HFFc6 (cell line): ENCODE measurements around the gene CRISPLD2. TPM values are rescaled to one million over a fixed set of nuclear protein-coding genes. Genes with fewer than 3 reads are reported as not detected.

Source experiments
- DNase-seq: peaks from one replicate; pipeline ENCODE4 v3.0.0-alpha.2; 2018
- H3K27ac Mint-ChIP-seq: 2 replicates; pipeline ENCODE4 v1.8.0; 2020; ENCODE audit warnings: mild to moderate bottlenecking, mixed read lengths
- H3K27me3 Mint-ChIP-seq: 2 replicates; pipeline ENCODE4 v1.8.0; 2021; ENCODE audit warnings: mild to moderate bottlenecking, moderate library complexity, mixed read lengths; ENCODE audit not compliant: insufficient read depth
- H3K36me3 Mint-ChIP-seq: 2 replicates; pipeline ENCODE4 v1.8.0; 2021; ENCODE audit warnings: low read depth, mixed read lengths
- H3K4me1 Mint-ChIP-seq: 2 replicates; pipeline ENCODE4 v1.8.0; 2020; ENCODE audit warnings: low read depth, mixed read lengths
- H3K4me3 Mint-ChIP-seq: 2 replicates; pipeline ENCODE4 v1.8.0; 2020; ENCODE audit warnings: mild to moderate bottlenecking, moderate library complexity, mixed read lengths
- H3K9me3 Mint-ChIP-seq: 2 replicates; pipeline ENCODE4 v1.8.0; 2020; ENCODE audit warnings: mild to moderate bottlenecking, mixed read lengths
- CTCF ChIP-seq: fragments of 200-600 bp; sonication (generic); IDR thresholded peaks from 2 replicates; pipeline ENCODE4 v1.5.0; 2021; ENCODE audit warnings: antibody characterized with exemption, mild to moderate bottlenecking
- total RNA-seq, 6 experiments: library from RNA; stranded (reverse); fragmentation: NEBNext Ultra II Directional; extraction: Animal tissue kit (Norgen Biotek cat#: 25700); gene quantifications; 2 replicates in 1 of 6; 3 replicates in 5 of 6; pipeline ENCODE4 v1.2.3, GENCODE V29; 2021

The CRISPLD2 gene
- total RNA-seq, 6 experiments from 2014 or later, result 12.2 to 15.5 (median 13.6) TPM

- no peak overlapping the region for H3K27ac Mint-ChIP-seq
- no peak overlapping the region for H3K4me3 Mint-ChIP-seq
- DNase-seq, result no peak
- H3K27me3 Mint-ChIP-seq, result peaks cover 26% of the 10 kb centered on the region
- H3K9me3 Mint-ChIP-seq, result no peaks in the 10 kb centered on the region
- no peak for TF ChIP-seq CTCF
- H3K4me1 Mint-ChIP-seq, result peaks cover 8% of the 10 kb centered on the region; the same call in 1 of the 2 replicates
- no peaks in the 10 kb centered on the region for H3K36me3 Mint-ChIP-seq
Measured at GRCh38 chr16:84918006-84918909, 98.5 kb downstream of the CRISPLD2 start.

GRCh38 chr16:84919269-84919668 lies 99.5 kb downstream of the CRISPLD2 start:
- Mint-ChIP-seq H3K9me3 (no peaks in the 10 kb centered on the region), H3K27me3 (peaks cover 24% of the 10 kb centered on the region), H3K36me3 (no peaks in the 10 kb centered on the region), H3K4me3 (no peak overlapping the region), H3K27ac (no peak overlapping the region), H3K4me1 (peaks cover 8% of the 10 kb centered on the region; the same call in 1 of the 2 replicates)
- DNase-seq, result no peak
- no peak for TF ChIP-seq CTCF

- no peak for TF ChIP-seq CTCF
- peaks cover 22% of the 10 kb centered on the region for H3K27me3 Mint-ChIP-seq
- H3K27ac Mint-ChIP-seq, result no peak overlapping the region
Measured at GRCh38 chr16:84919708-84920107, 99.9 kb downstream of the CRISPLD2 start.

GRCh38 chr16:84920333-84920732 lies 100.5 kb downstream of the CRISPLD2 start:
- Mint-ChIP-seq H3K36me3 (no peaks in the 10 kb centered on the region), H3K4me3 (no peak overlapping the region), H3K4me1 (peaks cover 12% of the 10 kb centered on the region; the same call in 1 of the 2 replicates), H3K27ac (no peak overlapping the region), H3K27me3 (peaks cover 22% of the 10 kb centered on the region), H3K9me3 (no peaks in the 10 kb centered on the region)
- no peak for TF ChIP-seq CTCF
- no peak for DNase-seq

More at GRCh38 chr16:84919708-84920107, 99.9 kb downstream of the CRISPLD2 start:
- DNase-seq, result no peak
- Mint-ChIP-seq H3K4me1 (peaks cover 8% of the 10 kb centered on the region; the same call in 1 of the 2 replicates), H3K4me3 (no peak overlapping the region), H3K9me3 (no peaks in the 10 kb centered on the region), H3K36me3 (no peaks in the 10 kb centered on the region)

- DNase-seq, result no peak
- H3K4me3 Mint-ChIP-seq, result no peak overlapping the region
- no peaks in the 10 kb centered on the region for H3K9me3 Mint-ChIP-seq
- no peaks in the 10 kb centered on the region for H3K36me3 Mint-ChIP-seq
- H3K4me1 Mint-ChIP-seq, result peaks cover 12% of the 10 kb centered on the region; the same call in 1 of the 2 replicates
- TF ChIP-seq CTCF, result no peak
- H3K27ac Mint-ChIP-seq, result no peak overlapping the region
- peaks cover 10% of the 10 kb centered on the region for H3K27me3 Mint-ChIP-seq
Measured at GRCh38 chr16:84922351-84923120, 102.8 kb downstream of the CRISPLD2 start.
